Immature natural killer cell (primary cell): ENCODE data around the gene ELF2. TPM values are rescaled to one million over a fixed set of nuclear protein-coding genes. Genes with fewer than 3 reads are reported as not detected.
"Not testable (repeated sequence)": the region's sequence is repeated elsewhere in the genome, so short reads cannot be mapped to it uniquely, and the experiment has no call there.

Source experiments
- DNase-seq, 3 donors: peaks; one replicate each; pipeline ENCODE4 v3.0.0; 2022; ENCODE audit warnings: mixed read lengths in 1 of 3
- H3K27ac Mint-ChIP-seq, 6 donors: one replicate each; pipeline ENCODE4 v1.8.0; 2020; ENCODE audit warnings: mixed read lengths in 6 of 6, mild to moderate bottlenecking in 5 of 6, inconsistent platforms in 4 of 6, moderate library complexity in 3 of 6
- H3K27me3 Mint-ChIP-seq, 3 donors: one replicate each; pipeline ENCODE4 v1.8.0; 2020 to 2021; ENCODE audit warnings: low read depth in 3 of 3, mild to moderate bottlenecking in 3 of 3, mixed read lengths in 3 of 3, moderate library complexity in 3 of 3, inconsistent platforms in 1 of 3
- H3K36me3 Mint-ChIP-seq, 3 donors: one replicate each; pipeline ENCODE4 v1.8.0; 2020; ENCODE audit warnings: mixed read lengths in 3 of 3, inconsistent platforms in 2 of 3, mild to moderate bottlenecking in 2 of 3
- H3K4me1 Mint-ChIP-seq, 2 donors: one replicate each; pipeline ENCODE4 v1.8.0; 2020; ENCODE audit warnings: inconsistent platforms in 2 of 2, mild to moderate bottlenecking in 2 of 2, mixed read lengths in 2 of 2, moderate library complexity in 1 of 2
- H3K4me3 Mint-ChIP-seq, 5 donors: one replicate each; pipeline ENCODE4 v1.8.0; 2020; ENCODE audit warnings: mild to moderate bottlenecking in 5 of 5, mixed read lengths in 5 of 5, inconsistent platforms in 3 of 5, moderate library complexity in 3 of 5
- H3K9me3 Mint-ChIP-seq, 6 donors: one replicate each; pipeline ENCODE4 v1.8.0; 2020; ENCODE audit warnings: mild to moderate bottlenecking in 6 of 6, mixed read lengths in 6 of 6, inconsistent platforms in 4 of 6, moderate library complexity in 3 of 6
- polyA plus RNA-seq, 3 donors: library from polyadenylated mRNA; unstranded; fragments of 300-500 nt; fragmentation: Illumina TruSeq; gene quantifications; one replicate each; pipeline ENCODE4 v1.2.3, GENCODE V29; 2021

ELF2 gene
- polyA plus RNA-seq, 3 donors from 2014 or later, result 35.9 to 45.7 (median 38.8) TPM

- Mint-ChIP-seq H3K27me3 (peaks cover 0 to 12% (median 3%) of the 10 kb centered on the region in 3 donors), H3K27ac (no peak overlapping the region), H3K36me3 (peaks cover 0 to 3% (median 0%) of the 10 kb centered on the region in 3 donors), H3K4me1 (peaks cover 3 to 10% of the 10 kb centered on the region in 2 donors), H3K9me3 (no peaks in the 10 kb centered on the region), H3K4me3 (no peak overlapping the region)
- no peak for DNase-seq
Observed at GRCh38 chr4:139027776-139028175, 149.2 kb downstream of the ELF2 start.

GRCh38 chr4:139025841-139026240, 151.2 kb downstream of the ELF2 start:
- H3K9me3 Mint-ChIP-seq, result no peaks in the 10 kb centered on the region

GRCh38 chr4:139024686-139025085, 152.3 kb downstream of the ELF2 start:
- Mint-ChIP-seq H3K27ac (peak overlapping the region in 1 of 6 donors; percentile 12), H3K4me3 (no peak overlapping the region), H3K27me3 (peaks cover 2 to 14% (median 3%) of the 10 kb centered on the region in 3 donors), H3K4me1 (no peaks in the 10 kb centered on the region), H3K9me3 (no peaks in the 10 kb centered on the region), H3K36me3 (no peaks in the 10 kb centered on the region)
- DNase-seq, result no peak

More at GRCh38 chr4:139025841-139026240, 151.2 kb downstream of the ELF2 start:
- Mint-ChIP-seq H3K4me3 (no peak overlapping the region), H3K36me3 (no peaks in the 10 kb centered on the region), H3K4me1 (peaks cover 2 to 5% of the 10 kb centered on the region in 2 donors), H3K27ac (no peak overlapping the region), H3K27me3 (peaks cover 0 to 14% (median 3%) of the 10 kb centered on the region in 3 donors)
- DNase-seq, result no peak

- Mint-ChIP-seq H3K4me3 (no peak overlapping the region), H3K4me1 (no peaks in the 10 kb centered on the region), H3K27me3 (peaks cover 2 to 8% (median 3%) of the 10 kb centered on the region in 3 donors), H3K36me3 (no peaks in the 10 kb centered on the region), H3K9me3 (no peaks in the 10 kb centered on the region), H3K27ac (no peak overlapping the region)
- DNase-seq, result no peak
Observed at GRCh38 chr4:139022835-139023234, 154.2 kb downstream of the ELF2 start.

- peaks cover 2 to 14% (median 3%) of the 10 kb centered on the region in 3 donors for H3K27me3 Mint-ChIP-seq
- not testable (repeated sequence) for DNase-seq, H3K27ac Mint-ChIP-seq, H3K4me3 Mint-ChIP-seq, H3K4me1 Mint-ChIP-seq, H3K36me3 Mint-ChIP-seq, H3K9me3 Mint-ChIP-seq
Observed at GRCh38 chr4:139021071-139021470, 155.9 kb downstream of the ELF2 start.

- Mint-ChIP-seq H3K36me3 (no peaks in the 10 kb centered on the region), H3K4me1 (peaks cover 7 to 11% of the 10 kb centered on the region in 2 donors), H3K27ac (peak overlapping the region in 1 of 6 donors; percentile 7), H3K27me3 (peaks cover 3 to 18% (median 5%) of the 10 kb centered on the region in 3 donors), H3K9me3 (no peaks in the 10 kb centered on the region), H3K4me3 (no peak overlapping the region)
- DNase-seq, result no peak
Observed at GRCh38 chr4:139020384-139020783, 156.6 kb downstream of the ELF2 start.

GRCh38 chr4:139018971-139019758, 157.9 kb downstream of the ELF2 start:
- no peak overlapping the region for H3K4me3 Mint-ChIP-seq
- no peaks in the 10 kb centered on the region for H3K36me3 Mint-ChIP-seq
- no peaks in the 10 kb centered on the region for H3K9me3 Mint-ChIP-seq
- H3K27me3 Mint-ChIP-seq, result peaks cover 8 to 21% (median 10%) of the 10 kb centered on the region in 3 donors
- DNase-seq, result no peak
- H3K27ac Mint-ChIP-seq, result peak overlapping the region in 2 of 6 donors; percentile 1 to 29
- peaks cover 15 to 19% of the 10 kb centered on the region in 2 donors for H3K4me1 Mint-ChIP-seq

- Mint-ChIP-seq H3K27me3 (peaks cover 8 to 24% (median 10%) of the 10 kb centered on the region in 3 donors), H3K4me1 (peaks cover 15 to 19% of the 10 kb centered on the region in 2 donors), H3K27ac (peak overlapping the region in 4 of 6 donors; percentile 1 to 31 (median 19)), H3K36me3 (no peaks in the 10 kb centered on the region), H3K9me3 (no peaks in the 10 kb centered on the region), H3K4me3 (no peak overlapping the region)
- no peak for DNase-seq
Observed at GRCh38 chr4:139018501-139018900, 158.5 kb downstream of the ELF2 start.

GRCh38 chr4:139017861-139018260, 159.2 kb downstream of the ELF2 start:
- no peaks in the 10 kb centered on the region for H3K36me3 Mint-ChIP-seq
- DNase-seq, result no peak
- peak overlapping the region in 2 of 6 donors; percentile 1 to 29 for H3K27ac Mint-ChIP-seq
- H3K4me3 Mint-ChIP-seq, result peak overlapping the region in 1 of 5 donors; percentile 36
- peaks cover 15 to 19% of the 10 kb centered on the region in 2 donors for H3K4me1 Mint-ChIP-seq
- H3K9me3 Mint-ChIP-seq, result no peaks in the 10 kb centered on the region
- peaks cover 8 to 24% (median 10%) of the 10 kb centered on the region in 3 donors for H3K27me3 Mint-ChIP-seq

- peaks cover 15 to 19% of the 10 kb centered on the region in 2 donors for H3K4me1 Mint-ChIP-seq
- H3K4me3 Mint-ChIP-seq, result peak overlapping the region; percentile 90 to 93 (median 92)
- H3K36me3 Mint-ChIP-seq, result peaks cover 0 to 4% (median 3%) of the 10 kb centered on the region in 3 donors
- no peak for DNase-seq
- H3K9me3 Mint-ChIP-seq, result no peaks in the 10 kb centered on the region
- peaks cover 8 to 23% (median 12%) of the 10 kb centered on the region in 3 donors for H3K27me3 Mint-ChIP-seq
- H3K27ac Mint-ChIP-seq, result peak overlapping the region; percentile 89 to 98 (median 96)
Observed at GRCh38 chr4:139015948-139016471, 161.0 kb downstream of the ELF2 start.

- no peaks in the 10 kb centered on the region for H3K9me3 Mint-ChIP-seq
Observed at GRCh38 chr4:139015269-139015947, 161.6 kb downstream of the ELF2 start, which contains the start of gene NOCT. Gene NOCT (plus strand): TSS chr4:139015781. CDS start chr4:139015982, 201 bp downstream.

GRCh38 chr4:139014371-139015268, 162.4 kb downstream of the ELF2 start:
- Mint-ChIP-seq H3K4me1 (peaks cover 15 to 19% of the 10 kb centered on the region in 2 donors), H3K27me3 (peaks cover 8 to 23% (median 10%) of the 10 kb centered on the region in 3 donors), H3K4me3 (peak overlapping the region; percentile 86 to 93 (median 89)), H3K27ac (peak overlapping the region; percentile 90 to 98 (median 98)), H3K9me3 (no peaks in the 10 kb centered on the region), H3K36me3 (peaks cover 0 to 5% (median 3%) of the 10 kb centered on the region in 3 donors)
- no peak for DNase-seq

More at GRCh38 chr4:139015269-139015947, 161.6 kb downstream of the ELF2 start, which contains the start of gene NOCT:
- Mint-ChIP-seq H3K27ac (peak within 1 kb of the TSS; percentile 90 to 98 (median 98)), H3K4me3 (peak within 1 kb of the TSS; percentile 90 to 93 (median 92)), H3K36me3 (peaks cover 0 to 5% (median 3%) of the 10 kb centered on the region in 3 donors), H3K27me3 (peaks cover 8 to 23% (median 10%) of the 10 kb centered on the region in 3 donors), H3K4me1 (peaks cover 15 to 19% of the 10 kb centered on the region in 2 donors)
- peak; percentile 92 to 93 (median 93) for DNase-seq
